A673 (cell line): Measurements from ENCODE around the gene ANP32A.

Source experiments
- CTCF ChIP-seq: fragments of 300-800, 200-600 bp; sonication (generic); conservative IDR thresholded peaks from 2 replicates; pipeline ENCODE4 v1.5.1; 2017; ENCODE audit warnings: low read depth, mild to moderate bottlenecking, antibody characterized with exemption, low read length, moderate library complexity, mixed read lengths
- EZH2 ChIP-seq: fragments of 200-600 bp; sonication (generic); IDR thresholded peaks from 2 replicates; pipeline ENCODE4 v1.6.1; 2017; ENCODE audit warnings: borderline replicate concordance, low read depth, mild to moderate bottlenecking, mixed read lengths, antibody characterized with exemption, low read length; ENCODE audit not compliant: poor library complexity, severe bottlenecking

- TF ChIP-seq CTCF (no peak), EZH2 (no peak)
These were observed 24.1 kb downstream of the ANP32A start for GRCh38 chr15:68796576-68796975.
